HG02763 (cell line): ENCODE results near the gene RNF43.

Experiments used
- ATAC-seq: cut with Tn5 transposase; IDR thresholded peaks from one replicate; pipeline ENCODE4 v1.9.1; 2021; ENCODE audit warnings: mild to moderate bottlenecking, moderate library complexity; ENCODE audit not compliant: unreplicated experiment

The RNF43 gene

DNA sequence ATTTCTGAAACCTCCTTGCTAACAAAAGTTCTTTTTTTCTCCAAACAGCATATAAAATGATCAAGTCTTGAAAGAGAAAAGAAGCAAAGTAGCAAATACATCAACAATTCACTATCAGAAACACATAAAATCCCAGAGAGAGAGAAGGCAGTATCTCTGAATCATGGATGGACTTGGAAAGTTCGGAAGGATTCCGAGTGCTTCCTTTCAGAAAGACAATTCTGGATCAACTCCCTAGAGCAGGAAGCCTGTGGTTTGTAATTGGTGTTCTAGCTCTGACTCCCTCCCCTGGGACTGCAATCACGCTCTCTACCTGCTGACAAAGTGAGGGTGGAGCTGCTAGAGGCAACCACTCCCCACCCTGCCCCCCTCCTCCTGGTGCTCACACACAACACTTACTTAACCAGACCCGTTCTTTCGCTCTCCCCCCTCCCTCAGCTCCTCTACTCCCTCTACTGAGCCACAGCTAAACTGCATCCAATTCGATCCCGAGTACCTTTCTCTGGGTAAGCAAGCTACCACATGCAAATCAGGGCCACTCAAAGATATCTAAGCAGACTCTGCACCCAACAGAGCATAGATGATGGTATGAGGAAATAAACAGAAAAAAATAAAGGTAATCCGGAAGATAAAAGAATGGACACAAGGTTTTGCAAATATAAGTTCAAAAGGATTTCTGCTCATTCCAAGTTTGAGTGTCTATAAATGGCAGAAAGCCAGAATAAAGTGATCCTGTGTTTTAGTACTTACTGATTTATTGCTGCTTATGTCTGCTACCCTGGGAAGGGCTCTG is at the start of gene RNF43:
Gene RNF43 (minus strand): TSS at position 235 of the 793 bp plus-strand sequence. CDS start 1,957 bp downstream, outside the sequence.
- peak; percentile 96 for ATAC-seq

DNA sequence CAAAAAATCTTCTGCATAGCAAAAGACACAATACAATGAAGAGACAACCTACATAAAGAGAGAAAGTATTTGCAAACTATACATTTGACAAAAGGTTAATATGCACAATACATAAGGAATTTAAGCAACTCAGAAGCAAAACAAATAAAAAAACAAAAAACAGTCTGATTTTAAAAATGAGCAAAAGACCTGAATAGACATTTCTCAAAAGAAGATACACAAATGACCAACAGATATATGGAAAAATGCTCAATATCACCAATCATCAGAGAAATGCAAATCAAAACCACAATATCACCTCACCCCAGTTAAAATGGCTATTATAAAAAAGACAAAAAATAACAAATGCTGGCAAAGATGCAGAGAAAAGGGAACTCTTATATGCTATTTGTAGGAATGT is 38.2 kb upstream of the RNF43 start:
- ATAC-seq = no peak

DNA sequence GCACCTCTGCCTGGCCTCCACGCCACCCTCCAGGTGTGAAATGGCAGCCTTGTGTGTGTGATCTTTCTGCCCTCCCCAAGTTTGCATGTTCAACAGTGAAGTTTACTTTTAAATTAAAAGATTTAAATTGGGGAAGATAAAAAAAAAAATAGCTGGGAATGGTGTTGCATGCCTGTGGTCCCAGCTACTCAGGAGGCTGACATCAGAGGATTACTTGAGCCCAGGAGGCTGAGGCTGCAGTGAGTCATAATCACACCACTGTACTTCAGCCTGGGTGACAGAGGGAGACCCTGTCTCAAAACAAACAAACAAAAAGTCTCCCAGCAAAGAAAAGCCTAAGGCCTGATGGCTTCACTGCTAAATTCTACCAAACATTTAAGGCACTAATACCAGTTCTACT is 35.4 kb upstream of the RNF43 start:
- no peak for ATAC-seq

DNA sequence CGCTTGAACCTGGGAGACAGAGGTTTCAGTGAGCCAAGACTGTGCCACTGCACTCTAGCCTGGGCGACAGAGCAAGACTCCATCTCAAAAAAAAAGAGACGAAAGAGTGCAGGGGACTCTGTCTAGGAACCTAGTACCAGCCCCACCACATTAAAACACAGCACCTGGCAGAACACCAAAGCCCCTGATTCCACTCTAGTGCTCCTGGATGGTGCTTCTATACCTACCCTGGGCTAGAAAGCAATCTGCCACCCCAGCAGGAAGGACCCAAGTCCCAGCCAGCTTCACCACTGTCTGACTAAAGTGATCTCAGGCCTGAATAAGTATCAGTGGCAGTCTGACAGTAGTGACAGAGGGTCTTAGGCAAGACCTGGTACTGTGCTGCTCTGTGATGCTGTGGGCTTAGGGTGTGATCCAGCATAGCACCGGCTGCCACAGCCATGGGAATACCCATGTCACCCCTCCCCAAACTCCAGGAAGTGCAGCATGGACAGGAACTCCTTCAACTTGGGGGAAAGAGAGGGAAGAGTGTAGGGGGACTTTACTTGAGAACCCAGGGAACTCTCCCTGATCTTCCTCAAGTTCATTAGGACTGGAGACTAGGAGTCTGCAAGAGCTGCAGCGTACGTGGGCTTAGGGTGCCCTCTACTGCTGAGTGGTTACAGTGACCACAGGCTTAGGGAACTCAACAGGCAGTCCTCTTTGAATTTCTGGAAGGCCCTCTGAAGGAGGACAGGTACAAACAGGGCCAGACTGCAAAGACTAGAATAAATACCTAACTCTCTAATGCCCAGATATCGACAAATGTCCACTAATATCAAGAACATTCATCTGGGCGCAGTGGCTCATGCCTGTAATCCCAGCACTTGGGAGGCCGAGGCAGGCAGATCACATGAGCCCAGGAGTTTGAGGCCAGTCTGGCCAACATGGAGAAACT is 30.0 kb upstream of the RNF43 start:
- ATAC-seq = no peak

DNA sequence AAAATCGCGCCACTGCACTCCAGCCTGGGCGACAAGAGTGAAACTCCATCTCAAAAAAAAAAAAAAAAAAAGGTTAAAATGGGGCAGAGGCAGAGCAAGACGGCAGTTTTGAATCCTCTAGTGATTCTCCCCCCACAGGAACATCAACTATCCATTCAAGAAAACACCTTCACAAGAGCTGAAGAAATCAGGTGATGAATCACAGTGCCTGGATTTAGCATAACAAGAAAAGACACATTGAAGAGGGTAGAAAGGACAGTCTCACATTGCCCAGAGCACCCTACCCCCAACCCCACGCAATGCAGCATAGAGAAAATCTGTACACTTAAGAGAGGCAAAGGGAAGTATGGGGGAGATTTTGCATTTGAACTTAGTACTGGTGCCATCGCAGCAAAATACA is 28.8 kb upstream of the RNF43 start:
- no peak for ATAC-seq

DNA sequence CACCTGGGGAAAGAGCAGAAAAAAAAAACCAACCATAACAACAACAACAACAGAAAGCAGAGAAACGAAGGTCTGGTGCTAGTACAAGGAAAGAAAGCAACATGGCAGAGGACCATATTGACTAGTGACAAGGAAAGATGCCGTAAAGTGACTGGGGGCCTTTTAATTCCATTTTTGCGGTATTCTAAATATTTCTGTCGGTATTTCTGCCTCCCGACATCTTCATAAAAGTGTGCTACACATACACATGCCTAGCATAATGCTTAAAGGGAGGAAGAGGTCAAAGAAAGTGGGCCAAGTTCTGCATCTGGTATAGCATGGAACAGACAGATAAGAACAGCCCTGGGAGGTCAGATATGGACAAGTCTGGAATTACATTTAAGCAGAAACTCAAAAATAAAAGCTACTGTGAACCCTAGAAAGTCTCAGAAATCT is 19.5 kb upstream of the RNF43 start:
- ATAC-seq = no peak

DNA sequence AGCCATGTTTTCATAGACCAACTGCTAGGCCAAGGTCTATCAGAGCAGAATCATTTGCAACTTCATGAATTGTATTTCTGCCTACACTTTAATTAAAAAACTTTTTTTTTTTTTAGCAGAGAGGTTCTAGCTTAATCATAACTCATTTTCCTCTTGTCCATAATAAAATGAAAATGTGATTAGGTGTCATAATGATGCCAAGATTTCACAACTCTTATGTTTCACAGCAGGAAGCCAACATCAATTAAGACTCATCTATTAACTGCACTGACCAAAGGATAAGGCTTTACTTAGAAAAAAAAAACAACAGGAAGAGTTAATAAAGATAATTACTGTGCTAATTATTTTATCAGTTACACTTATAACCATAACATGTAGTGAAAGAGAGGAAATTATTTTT is 18.9 kb upstream of the RNF43 start:
- no peak for ATAC-seq

DNA sequence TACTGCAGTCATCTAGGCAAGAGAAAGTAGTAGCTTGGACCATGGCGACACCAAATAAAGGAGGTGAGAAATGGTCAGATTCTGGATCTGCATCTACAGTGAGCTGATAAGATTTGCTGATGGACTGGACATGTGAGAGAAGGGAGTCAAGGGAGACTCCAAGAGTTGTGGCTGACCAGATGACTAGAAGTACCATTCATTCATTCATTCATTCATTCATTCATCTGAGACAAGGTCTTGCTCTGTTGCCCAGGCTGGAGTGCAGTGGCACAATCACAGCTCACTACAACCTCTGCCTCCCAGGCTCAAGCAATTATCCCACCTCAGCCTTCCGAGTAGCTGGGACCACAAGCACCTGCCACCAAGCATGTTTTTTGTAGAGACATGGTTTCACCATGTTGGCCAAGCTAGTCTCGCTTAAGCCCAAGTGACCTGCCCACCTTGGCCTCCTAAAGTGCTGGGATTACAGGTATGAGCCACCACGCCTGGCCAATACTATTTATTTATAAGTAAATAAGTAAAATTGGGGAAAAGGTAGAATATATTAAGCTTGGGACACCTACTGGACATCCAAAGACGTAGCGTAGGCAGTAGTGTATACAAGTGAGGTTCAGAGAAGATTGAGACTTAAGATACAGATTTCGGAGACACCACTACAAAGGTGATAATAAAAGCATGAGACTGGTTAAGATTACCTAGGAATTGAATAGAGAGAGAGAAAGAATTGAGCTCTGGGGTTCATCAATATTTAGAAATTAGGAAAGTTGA is 15.7 kb upstream of the RNF43 start:
- ATAC-seq = no peak

DNA sequence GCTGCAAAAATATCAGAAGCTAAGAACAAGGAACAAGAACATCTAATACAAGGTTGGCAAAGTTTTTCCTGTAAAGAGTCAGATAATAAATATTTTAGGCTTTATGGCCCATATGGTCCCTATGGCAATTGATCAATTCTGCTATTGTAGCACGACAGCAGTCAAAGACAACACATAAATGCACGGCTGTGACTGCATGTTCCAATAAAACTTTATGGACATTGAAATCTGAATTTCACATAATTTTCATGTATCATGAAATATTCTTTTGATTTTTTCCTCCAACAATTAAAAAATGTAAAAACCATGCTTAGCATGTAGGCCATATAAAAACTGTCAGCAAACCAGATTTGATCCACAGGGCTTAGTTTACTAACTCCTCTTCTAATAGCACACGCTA is 10.5 kb upstream of the RNF43 start:
- no peak for ATAC-seq

DNA sequence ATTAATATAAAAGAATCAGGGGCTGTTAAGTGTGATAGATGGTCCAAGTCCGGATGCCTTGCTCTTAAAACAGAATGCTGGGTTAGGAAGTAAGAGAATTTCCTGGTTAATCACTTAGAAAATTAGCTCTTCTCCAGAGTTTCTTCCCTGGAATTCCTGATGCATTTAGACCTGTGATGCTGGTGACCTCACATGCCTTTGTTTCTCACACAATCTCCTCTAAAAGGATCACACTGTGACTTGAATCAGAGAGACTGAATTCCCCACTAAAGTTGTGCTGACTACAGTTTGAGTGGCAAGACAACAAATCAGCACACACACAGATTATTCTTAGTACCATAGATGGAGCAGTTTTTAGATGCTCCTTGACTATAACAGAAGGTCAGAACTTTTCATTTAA is 4.4 kb upstream of the RNF43 start:
- ATAC-seq = no peak

DNA sequence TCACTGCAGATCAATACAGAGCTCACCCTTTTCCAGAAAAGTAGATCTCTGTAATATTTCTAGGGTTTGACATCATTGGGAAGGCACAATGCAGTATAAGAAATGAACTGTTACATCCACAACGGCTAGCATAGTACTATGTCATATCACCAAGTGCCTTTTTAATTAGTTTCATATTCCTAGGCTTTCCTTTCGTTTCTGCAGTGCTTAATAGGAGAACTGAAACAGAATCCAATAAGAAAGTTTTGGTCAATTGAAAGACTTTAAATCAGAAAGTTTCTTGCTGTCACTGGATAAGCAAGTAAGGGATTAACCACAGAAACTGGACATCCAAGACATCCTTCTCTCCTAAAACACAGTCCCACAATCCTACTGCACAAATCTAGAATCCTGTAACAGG is 3.5 kb upstream of the RNF43 start:
- no peak for ATAC-seq

DNA sequence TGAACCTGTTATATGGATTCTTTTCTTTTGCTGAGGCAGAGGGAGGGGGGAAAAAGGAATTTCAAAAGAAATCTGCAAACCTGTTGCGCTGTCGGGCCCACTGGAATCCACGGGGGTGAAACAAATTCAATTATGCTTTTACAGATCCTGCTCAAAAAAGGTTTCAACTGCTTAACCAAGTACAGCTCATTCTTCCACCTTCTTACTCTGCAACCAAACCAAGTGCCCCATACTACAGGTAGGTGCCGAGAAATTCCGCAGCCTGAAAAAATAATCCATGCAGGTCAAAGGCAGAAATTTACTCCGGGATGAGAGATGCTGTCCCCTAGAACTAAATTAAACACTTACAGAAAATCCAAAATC is 416 bp downstream of the RNF43 start:
- ATAC-seq = no peak

DNA sequence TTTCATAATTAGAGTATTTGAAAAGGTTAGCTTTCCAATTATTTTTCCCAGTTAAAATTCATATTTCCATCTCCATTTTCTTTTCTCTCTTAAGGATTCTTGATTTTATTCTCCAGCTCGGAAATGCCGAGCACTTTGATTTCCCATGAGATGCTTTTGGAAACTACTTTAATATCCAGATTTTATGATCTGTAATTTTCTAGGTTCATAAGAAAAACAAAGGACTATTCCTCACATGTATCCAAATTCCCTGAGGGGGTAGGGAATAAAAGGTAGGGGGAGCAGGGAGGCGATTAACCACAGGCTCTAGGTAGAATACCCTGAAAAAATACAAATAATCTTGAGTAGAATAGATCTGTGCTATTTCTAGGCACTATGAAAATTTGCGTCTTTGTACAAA is 938 bp downstream of the RNF43 start:
- no peak for ATAC-seq

DNA sequence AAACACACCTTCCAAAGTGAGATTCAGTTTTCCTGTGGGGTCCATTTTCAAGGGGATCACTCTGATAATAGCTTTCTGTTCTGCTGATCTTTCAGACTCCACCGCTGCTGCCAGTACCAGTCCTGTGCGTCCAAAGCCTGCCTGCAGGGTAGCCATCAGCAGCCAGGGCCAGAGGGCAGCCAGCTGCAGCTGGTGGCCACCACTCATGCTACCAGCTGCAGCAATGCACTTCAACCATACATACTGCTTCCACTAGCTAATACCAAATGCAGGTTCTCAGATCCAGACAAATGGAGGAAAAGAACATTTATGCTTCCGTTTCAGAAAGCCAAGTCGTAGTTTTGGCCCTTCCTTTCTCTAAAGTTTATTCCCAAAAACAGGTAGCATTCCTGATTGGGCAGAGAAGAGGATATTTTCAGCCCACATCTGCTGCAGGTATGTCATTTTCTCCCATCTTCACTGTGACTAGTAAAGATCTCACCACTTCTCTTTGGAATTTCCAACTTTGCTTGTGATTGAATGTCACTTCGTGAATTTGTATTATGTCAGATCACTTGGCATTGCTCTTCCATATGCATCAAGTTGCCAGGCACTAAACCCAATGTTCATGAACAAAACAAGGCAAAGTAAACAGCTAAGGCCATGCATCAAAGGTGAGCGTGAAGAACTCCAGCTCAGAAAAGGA is 1.8 kb downstream of the RNF43 start:
- no peak for ATAC-seq

DNA sequence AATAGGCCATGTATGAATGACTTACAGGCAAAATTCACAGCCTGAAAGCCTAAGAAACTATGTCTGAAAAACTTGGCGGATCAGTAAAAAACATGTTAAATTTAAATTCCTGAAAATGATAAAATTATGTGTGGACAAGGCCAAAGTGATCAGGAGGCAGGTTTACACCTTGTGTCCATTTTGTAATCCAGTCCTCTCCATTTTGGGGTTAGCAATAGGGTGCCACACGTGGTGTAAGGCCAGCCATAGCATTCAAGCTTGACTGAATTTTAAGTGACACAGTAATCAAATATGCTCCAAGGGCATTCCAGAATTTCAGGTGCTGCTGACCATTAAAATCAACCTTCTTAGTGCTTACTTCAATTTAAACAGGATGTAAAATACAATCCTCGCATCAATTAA is 2.7 kb downstream of the RNF43 start:
- ATAC-seq = no peak

DNA sequence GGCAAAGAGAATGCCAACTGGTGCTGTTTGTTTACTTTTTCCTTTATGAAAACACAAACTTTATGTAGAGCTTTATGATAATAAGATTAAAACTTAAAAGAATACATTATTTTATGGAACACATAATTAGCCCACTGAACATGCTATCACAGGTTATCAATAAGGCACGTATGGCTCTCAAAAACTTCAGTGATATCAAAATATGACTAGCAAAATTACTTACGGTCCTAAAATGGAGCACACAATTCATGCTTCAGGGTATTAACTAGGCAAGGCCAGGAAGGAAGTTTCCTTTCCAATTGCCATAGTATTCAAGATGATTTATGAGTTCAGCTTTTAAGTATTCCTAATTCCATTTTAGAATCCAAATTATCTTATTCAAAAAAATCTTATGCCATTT is 3.6 kb downstream of the RNF43 start:
- ATAC-seq = no peak

DNA sequence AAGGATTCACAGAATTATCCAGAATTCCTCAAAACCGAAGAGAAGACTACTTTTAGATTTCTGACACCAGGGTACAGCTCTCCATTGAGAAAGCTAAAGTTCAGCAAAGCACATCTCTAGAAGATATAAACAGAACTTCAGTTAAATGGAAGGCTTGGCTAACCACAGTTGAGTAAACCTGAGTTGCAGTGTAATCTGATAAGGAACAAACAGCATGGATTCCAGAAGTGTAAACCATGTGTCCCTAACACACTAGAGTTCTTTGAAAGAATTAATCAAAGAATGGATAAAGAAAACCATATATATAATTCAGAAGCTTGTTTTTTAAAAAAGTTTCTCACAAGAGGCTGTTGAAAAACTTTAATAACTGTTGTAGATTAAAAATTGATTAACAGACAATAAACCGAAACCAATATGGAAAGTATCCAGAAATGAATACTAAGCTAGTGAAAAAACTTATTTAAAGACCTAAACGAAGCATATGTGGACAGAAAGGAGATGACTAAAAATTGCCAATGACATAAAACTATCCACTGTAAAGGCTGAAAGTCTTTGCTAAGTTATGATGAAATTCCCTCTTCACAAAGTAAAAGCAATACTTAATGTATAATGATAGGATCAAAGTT is 4.3 kb downstream of the RNF43 start:
- no peak for ATAC-seq

DNA sequence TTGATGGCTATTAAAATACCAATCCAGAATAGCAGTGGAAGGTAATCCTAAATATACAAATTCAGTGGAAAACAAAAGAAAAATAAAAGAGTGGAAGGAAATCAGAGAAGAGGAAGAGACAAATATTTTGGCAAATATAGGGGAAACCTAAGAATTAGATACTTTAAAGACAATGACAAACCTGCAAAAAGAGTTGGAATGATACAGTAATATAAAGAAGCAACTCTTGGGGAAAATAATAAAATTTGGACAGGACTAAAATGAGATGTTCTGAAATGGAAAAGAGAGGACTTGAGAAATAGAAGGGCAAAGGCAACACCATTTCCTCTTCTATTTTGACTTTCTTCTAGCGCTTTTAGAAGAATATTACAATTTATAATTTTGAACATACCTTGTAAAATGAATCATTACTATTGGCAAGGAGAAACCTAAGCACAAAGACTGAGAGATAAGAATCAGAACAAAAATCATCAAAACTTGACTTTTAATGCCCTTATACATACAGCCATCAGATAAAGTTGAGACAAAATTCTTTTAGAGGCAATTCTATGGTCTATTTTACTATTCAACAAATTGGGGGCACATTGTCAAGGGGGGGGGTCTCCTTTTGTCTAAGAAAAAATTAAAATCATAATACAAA is 5.2 kb downstream of the RNF43 start:
- ATAC-seq = no peak

DNA sequence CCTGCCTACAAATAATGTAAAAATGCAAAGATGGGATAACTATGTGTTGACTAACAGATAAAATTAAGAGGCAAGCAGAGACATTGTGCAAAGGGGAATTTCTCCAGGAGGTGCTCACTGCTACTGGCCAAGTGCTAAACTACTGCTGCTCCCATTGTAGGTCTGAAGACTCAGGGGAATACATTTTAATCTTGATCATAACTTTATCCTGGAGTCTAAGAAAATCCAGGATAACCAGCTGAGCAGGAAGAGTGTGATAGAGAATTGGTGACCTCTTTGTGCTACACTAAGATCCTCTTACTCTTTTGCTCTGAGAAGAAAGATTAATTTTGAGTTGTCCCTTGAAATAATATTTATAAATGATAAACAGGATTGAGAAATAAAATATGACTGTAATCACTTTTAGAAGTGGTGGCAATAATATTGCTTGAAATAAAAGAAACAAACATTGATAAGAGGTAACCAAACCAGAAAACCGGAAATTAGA is 5.9 kb downstream of the RNF43 start:
- ATAC-seq = no peak
